Hematopoietic multipotent progenitor cell treated with erythropoietin and hydrocortisone succinate and interleukin-3 and kit ligand, for 17 days (in vitro differentiated cells): Measurements from ENCODE around the gene RASSF3.

Source experiments
- DNase-seq: peaks from one replicate; pipeline ENCODE4 v3.0.0-alpha.2; 2015; ENCODE audit warnings: low spot score

The RASSF3 gene

DNA sequence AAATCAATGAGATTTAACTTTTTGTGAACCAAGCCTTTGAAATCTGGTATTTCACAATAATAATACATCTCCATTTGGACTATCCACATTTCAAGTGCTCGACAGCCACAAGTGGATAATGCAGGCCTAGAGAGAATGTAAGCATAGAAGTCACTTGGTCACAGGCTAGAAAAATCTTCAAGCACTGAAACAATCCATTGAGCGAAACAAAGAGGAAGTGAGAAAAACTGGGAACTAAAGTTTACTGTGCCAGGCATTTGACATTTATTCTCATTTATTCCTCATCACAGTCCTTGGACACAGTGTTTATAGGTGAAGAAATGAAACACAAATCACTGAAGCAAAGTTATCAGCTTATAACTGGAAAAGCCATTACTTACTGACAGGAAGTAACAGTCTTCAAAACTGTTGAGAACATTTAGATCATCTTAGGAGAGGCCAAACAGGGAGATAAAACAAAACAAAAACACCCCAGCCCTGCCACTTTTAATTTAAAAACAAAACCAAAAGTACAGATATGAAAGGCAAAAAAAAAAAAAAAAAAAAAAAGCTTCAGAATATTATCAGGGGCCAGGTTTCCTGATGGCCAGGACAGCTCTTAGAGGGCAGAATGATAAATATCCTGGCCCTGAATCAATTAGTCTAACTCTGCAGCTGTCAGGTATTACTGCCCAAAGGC lies 119.8 kb downstream of the RASSF3 start:
- no peak for DNase-seq

DNA sequence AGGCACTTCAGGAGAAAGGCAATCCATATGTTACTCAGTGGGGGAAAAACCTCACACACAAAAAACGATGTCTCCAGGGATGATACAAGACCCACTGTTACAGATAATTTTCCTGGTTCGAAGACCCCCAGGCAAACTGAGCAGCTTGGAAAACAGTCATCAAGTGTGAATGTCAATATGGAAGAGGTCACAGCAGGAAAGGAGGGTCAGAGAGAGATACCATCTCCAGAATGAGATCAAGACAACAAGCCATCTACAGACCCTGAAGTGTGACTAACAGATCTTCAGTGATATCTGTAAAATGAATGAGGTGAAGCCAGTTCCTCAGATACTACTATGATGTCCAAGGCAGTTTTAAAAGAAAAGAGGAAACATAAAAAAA lies 120.3 kb downstream of the RASSF3 start:
- DNase-seq, result no peak

DNA sequence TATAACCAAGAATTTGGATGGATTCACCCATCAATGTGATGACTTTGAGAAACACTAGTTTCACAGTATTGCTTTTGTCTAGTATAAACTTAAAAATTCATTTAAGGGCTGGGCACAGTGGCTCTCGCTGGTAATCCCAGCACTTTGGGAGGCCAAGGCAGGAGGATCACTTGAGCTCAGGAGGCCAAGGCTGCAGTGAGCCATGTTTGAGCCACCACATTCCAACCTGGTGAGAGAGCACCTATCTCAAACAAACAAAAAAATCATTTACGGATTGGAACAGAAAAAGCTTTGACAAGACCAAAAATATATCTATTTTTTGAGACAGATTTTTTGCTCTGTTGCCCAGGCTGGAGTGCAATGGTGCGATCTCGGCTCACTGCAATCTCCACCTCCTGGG lies 121.4 kb downstream of the RASSF3 start:
- no peak for DNase-seq

DNA sequence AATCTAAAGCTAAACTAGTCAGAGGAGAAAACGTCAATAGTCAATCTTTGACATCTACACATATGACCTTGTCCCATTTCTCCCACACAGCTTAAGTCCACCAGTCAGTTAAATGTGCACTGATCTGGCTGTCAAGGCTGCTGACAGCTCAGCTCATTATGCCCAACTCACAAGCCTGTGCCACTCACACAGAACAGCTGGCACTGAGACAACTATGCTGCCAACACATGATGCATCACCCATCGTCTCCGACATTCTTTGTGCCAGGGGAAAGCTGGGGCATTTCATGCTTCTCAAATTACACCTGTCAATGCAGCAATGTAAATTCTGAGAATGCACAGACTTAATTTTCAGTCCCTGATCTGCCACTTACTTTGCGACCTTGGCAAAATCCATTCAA lies 123.6 kb downstream of the RASSF3 start:
- DNase-seq, result no peak

DNA sequence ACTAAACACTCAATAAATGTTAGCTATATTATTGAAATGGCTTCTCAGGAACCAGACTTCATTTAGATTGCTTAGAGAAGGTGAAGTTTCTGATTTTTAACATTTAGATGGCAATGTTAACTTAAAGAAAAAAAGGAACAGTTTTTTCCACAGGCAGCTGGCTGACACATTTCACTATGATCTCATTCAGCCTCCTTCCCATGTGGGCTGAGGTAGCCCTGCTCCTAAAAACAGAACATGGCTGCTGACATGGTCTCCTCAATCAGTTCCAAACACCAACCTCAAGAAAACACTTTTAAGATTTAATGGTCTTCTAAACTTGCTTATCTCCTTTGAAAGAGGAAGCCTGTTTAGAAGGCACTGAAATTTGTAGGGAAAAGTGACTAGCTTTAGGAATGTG lies 125.1 kb downstream of the RASSF3 start:
- no peak for DNase-seq

DNA sequence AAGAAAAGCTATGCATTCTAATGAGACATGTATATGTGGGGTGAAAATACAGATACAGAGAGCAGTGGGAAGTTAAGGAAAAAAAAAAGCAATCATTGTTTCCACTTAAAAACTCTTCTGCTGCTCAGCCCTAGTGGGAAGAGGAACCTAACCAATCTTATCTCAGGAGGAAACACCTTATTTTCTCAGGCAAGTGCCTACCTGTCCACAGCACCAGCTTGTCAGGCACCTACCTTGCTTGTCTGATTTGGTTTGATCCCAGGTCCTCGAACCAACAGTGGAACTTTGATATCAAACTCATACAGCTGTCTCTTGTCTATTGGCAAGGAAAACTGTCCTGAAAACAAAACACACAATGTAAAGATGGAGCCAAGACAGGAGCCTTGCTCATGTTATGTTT lies 126.5 kb downstream of the RASSF3 start:
- DNase-seq, result no peak

DNA sequence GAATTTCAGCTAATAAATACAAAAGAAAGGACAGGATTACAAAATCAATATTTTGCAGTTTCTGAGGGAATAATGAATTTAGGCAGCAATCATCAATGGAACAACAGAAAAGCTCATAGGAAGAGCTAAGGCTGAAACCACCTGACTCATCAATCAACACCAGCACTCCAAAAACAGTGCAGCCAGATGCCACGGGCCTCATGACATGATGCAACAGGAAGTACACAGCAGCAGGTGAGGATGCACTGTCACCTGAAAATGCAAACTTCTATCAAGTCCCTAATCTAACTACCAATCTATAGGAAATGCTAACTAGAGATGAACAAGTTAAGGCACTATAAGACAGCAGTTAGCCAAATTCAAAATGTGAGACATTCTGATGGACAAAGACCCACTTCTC lies 127.2 kb downstream of the RASSF3 start:
- no peak for DNase-seq

DNA sequence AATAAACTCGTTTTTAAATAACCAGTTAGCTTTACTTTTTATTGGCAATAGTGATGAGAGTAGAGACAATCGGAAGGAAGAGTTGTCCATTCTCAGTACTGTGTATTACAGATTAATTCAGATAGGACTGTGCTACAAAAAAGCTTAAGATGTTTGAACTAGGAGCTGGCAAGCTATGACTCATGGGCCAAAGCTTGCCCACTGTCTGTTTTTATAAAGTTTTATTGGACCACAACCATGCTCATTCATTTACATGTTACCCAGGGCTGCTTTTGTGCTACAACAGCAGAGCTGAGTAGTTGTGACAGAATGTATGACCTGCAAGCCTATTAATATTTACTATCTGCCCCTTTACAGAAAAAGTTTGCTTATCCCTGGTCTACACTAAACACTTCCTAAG lies 129.5 kb downstream of the RASSF3 start:
- DNase-seq, result no peak

DNA sequence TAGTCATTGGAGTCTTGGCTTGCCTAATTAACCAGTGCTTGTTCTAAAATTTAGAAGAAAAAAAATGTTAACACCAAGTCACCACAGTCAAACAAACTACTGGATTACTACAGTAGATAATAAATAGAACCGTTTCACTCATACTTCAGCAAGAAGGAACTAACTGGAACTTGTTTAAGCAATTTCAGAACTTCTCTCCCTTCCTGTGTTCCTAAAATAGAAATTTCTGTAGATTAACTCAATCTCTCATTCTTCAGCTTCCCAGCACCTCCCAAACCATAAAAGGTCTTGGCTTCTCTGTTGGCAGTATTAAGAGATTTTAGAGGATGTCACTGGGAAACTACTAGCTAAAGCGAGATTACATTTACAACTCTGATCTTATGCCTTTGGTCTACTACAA lies 130.4 kb downstream of the RASSF3 start:
- no peak for DNase-seq

DNA sequence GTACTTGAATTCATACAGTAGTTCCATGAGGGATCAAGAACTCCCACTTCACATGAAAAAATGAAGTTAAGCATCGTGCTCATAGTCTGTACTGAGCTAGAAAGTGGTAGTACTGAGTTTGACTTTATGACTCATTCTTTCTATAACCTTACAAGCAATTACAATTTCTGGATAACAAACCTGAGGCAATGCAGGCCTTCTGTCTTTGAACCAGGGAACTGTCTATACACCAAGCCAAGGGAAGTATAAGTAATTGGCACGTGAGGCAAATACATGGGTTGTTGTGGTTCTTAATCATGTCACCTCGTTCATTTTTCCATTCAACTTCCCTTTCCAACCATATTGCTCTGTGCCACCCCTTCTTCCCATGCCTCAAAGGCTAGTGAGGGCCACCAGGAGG lies 132.1 kb downstream of the RASSF3 start:
- DNase-seq, result no peak

DNA sequence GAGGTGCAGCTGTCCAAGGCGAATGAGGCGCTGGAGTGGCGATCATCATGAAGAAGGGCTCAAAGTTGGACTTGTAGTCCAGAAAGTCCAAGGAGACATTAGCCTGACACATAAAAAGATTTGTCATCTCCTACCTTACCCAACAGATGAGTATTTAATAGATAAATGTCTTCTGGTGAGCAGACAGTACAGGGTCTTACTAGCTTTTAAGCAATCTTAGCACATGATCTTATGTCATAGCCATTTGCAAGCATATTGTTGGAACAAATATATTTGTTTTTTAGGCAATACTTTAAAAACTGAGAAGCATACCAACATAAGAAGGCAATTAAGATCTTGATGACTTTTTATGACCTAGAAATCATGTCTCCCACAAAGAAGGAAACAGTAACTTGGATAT lies 132.9 kb downstream of the RASSF3 start:
- DNase-seq, result no peak

DNA sequence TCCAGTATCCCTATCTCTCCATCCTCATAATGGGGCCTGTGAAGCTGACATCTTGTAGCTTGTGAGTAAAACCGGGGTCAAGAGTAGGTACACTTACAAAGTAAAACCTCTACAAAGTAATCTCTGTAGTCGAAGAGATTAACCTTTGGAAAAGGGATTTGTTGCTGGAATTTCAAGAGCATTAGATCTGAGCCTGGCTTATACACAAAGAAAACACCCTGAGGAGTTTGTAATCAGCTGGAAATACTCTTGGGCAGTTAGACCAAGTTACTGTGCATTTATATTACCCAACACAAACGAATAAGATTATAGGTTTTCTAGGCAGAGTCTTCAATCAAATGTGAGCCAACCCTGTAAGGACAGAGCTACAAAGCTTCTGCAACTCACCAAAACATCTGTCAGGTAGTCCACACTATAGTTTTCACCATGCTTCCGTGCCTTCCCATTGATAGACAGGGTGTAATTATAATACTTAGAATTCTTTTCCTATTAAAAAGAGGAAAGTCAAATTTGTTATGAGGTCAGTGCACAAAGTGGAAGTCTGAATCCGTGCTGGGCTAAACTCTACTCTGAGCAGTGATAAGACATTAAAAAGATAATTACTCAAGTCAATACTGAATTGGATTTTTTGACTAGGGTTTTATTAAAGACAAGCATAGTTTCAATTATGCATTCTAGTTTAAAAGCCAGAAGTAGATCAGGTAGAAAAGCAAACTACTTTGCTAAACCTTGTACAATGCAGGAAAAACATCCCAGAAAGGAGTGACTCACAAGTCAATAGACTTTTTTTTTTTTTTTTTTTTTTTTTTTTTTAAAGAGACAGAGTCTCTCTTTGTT lies 134.3 kb downstream of the RASSF3 start:
- no peak for DNase-seq

DNA sequence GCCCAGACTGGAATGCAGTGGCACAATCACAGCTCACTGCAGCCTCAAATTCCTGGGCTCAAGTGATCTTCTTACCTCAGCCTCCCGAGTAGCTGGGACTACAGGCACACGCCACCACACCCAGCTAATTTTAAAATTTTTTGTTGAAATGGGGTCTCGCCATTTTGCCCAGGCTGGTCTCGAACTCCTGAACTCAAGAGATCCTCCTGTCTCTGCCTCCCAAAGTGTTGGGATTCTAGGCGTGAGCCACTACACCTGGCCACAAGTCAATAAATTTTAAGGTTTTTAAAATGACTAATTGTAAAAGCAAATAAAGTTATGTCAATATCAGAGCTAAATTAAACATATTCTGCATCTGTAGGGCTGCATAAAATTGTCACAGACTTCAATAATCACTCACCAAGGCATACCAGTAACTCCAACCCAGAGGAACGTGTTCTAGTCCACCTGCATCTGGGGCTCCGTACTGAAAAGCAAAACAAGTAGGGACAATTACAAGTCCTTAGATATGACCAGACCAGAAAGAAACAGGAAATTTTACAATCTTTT lies 135.0 kb downstream of the RASSF3 start:
- DNase-seq, result no peak

DNA sequence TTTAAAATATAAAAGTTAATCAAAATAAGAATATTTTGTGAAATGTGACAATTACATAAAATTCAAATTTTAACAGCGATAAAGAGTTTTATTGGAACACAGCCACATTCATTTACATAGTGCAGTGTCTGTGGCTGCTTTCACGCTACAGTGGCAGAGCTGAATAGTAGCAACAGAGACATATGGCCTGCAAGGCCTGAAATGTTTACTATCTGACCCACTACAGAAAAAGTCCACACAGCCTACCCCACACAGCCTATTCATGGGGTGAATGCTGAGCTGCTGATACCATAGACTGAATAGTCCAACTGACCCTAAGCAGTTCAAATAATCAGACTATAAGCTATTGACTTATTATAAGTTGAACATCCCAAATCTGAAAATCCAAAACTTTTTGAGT lies 135.7 kb downstream of the RASSF3 start:
- DNase-seq, result no peak

DNA sequence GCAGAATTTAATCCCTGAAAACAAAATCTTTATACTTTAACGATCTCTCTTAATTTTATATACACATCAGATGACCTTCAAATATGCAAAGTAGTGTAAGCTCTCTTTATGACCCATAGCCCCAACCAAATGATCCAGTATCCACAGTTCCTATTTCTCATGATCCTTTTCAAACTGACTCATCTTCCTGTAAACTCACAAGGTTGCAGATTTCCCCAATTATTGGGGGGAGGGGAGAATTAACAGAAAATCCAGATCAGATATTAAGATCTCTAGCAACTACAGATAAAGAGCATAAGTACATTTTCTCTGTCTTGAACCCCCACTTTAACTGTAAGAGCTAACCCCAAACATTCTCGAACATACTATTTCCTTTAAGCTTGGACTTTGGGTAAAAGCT lies 136.4 kb downstream of the RASSF3 start:
- no peak for DNase-seq
